ENCODE data around the gene INSR. TPM values are rescaled to one million over a fixed set of nuclear protein-coding genes. Genes with fewer than 3 reads are reported as not detected.

The INSR gene
- total RNA-seq, 3 donors from 2014 or later (not counting 1 experiment from before 2014, with no cell fraction given): 0.50 to 4.9 (median 2.0) TPM

DNA sequence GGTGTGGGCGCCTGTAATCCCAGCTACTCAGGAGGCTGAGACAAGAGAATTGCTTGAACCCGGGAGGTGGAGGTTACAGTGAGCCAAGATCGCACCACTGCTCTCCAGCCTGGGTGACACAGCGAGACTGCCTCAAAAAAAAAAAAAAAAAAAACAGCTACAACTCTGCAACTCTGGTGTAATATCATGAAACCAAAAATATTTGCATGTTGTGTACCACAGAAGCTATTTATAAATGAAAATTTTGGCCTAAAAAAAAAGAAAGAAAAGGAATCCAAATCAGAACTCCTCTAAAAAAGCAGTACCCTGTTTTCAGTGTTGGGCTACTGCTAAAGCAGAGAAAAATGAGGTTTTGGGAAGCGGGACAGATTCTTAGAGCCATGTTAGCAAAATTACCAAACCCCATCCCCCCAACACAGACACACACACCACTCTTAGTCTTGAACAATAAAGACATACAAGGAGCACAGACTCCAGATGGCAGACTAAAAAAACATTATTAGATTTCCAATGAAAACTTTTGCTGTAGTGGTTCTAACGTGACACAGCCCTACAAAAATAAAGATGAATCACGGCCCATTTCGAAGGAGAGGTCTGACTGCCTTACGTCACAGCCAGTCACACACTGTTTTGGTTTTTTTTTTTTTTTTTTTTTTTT lies 51.5 kb downstream of the INSR start:
- H3K4me1 ChIP-seq (ENCODE audit: control insufficient read depth, insufficient read depth, low read length): no peaks in the 10 kb centered on the region
- no peaks in the 10 kb centered on the region for H3K36me3 ChIP-seq (ENCODE audit: control insufficient read depth, insufficient read depth, low read length)
- H3K4me3 ChIP-seq (ENCODE audit: low read length): no peak overlapping the region
- Mint-ChIP-seq H3K27ac (no peak overlapping the region), H3K9me3 (no peaks in the 10 kb centered on the region), H3K4me1 (no peaks in the 10 kb centered on the region), H3K27me3 (ENCODE audit: low read depth in 2 of 2) (no peaks in the 10 kb centered on the region), H3K36me3 (no peaks in the 10 kb centered on the region), H3K4me3 (no peak overlapping the region)
- H3K27ac ChIP-seq (ENCODE audit: low read length): no peak overlapping the region
- intact Hi-C loops (cut with micrococcal nuclease): no loop called here
- DNase-seq: no peak
- 84% methylated on average over 7 of the region's 9 CpGs for WGBS (ENCODE audit: insufficient coverage)
- no peak for ATAC-seq
- no peaks in the 10 kb centered on the region for H3K27me3 ChIP-seq (ENCODE audit: control insufficient read depth, insufficient read depth, low read length)
- TF ChIP-seq, protein P1, sequence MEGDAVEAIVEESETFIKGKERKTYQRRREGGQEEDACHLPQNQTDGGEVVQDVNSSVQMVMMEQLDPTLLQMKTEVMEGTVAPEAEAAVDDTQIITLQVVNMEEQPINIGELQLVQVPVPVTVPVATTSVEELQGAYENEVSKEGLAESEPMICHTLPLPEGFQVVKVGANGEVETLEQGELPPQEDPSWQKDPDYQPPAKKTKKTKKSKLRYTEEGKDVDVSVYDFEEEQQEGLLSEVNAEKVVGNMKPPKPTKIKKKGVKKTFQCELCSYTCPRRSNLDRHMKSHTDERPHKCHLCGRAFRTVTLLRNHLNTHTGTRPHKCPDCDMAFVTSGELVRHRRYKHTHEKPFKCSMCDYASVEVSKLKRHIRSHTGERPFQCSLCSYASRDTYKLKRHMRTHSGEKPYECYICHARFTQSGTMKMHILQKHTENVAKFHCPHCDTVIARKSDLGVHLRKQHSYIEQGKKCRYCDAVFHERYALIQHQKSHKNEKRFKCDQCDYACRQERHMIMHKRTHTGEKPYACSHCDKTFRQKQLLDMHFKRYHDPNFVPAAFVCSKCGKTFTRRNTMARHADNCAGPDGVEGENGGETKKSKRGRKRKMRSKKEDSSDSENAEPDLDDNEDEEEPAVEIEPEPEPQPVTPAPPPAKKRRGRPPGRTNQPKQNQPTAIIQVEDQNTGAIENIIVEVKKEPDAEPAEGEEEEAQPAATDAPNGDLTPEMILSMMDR (IDR thresholded peaks at IDR 0.05): no peak
- H3K9me3 ChIP-seq (ENCODE audit: control insufficient read depth, insufficient read depth, low read length): no peaks in the 10 kb centered on the region

DNA sequence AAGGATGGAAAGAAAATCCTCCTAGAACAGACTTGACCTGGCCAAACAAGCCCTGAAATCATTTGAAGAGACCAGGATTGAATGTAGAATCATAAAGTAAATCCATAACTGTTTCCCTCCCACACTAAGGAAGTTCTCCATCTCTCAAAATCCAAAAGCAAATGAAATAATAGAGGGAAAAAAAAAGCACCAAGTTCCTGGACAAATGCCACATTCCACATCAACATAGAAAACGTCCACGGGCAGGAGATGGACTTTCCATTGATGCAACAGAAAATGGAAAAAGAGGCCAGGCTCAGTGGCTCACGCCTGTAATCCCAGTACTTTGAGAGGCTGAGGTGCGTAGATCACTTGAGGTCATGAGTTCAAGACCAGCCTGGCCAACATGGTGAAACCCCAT lies 56.2 kb downstream of the INSR start:
- Mint-ChIP-seq H3K36me3 (no peaks in the 10 kb centered on the region), H3K4me1 (no peaks in the 10 kb centered on the region), H3K9me3 (no peaks in the 10 kb centered on the region), H3K27me3 (ENCODE audit: low read depth in 2 of 2) (no peaks in the 10 kb centered on the region), H3K27ac (no peak overlapping the region), H3K4me3 (no peak overlapping the region)
- H3K4me1 ChIP-seq (ENCODE audit: control insufficient read depth, insufficient read depth, low read length): no peaks in the 10 kb centered on the region
- no peak overlapping the region for H3K27ac ChIP-seq (ENCODE audit: low read length)
- no peaks in the 10 kb centered on the region for H3K36me3 ChIP-seq (ENCODE audit: control insufficient read depth, insufficient read depth, low read length)
- ATAC-seq (no peak), DNase-seq (no peak)
- TF ChIP-seq, protein P1 (IDR thresholded peaks at IDR 0.05): no peak
- H3K9me3 ChIP-seq (ENCODE audit: control insufficient read depth, insufficient read depth, low read length): no peaks in the 10 kb centered on the region
- H3K27me3 ChIP-seq (ENCODE audit: control insufficient read depth, insufficient read depth, low read length): no peaks in the 10 kb centered on the region
- H3K4me3 ChIP-seq (ENCODE audit: low read length): no peak overlapping the region
- WGBS (ENCODE audit: insufficient coverage): 89% methylated on average over 4 of the region's 4 CpGs
- intact Hi-C loops (cut with micrococcal nuclease): no loop called here

DNA sequence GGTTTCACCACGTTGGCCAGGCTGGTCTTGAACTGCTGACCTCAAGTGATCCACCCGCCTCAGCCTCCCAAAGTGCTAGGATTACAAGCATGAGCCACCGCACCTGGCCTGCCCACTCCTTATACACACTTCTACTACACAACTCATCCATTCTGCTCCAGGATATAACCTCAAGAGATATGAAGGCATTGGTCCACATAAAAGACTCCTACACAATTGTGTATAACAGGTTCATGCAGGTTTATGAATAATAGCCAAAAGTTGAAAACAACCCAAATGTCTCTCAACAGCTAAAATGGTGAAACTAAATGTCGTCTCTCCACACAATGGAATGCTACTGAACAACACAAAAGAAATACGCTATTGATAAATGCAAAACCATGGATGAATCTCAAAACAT lies 58.1 kb downstream of the INSR start:
- H3K27ac Mint-ChIP-seq: no peak overlapping the region
- no peak overlapping the region for H3K27ac ChIP-seq (ENCODE audit: low read length)
- no peaks in the 10 kb centered on the region for H3K9me3 Mint-ChIP-seq
- H3K27me3 ChIP-seq (ENCODE audit: control insufficient read depth, insufficient read depth, low read length): no peaks in the 10 kb centered on the region
- intact Hi-C loops (cut with micrococcal nuclease): no loop called here
- no peaks in the 10 kb centered on the region for H3K9me3 ChIP-seq (ENCODE audit: control insufficient read depth, insufficient read depth, low read length)
- 73% methylated on average over 5 of the region's 5 CpGs for WGBS (ENCODE audit: insufficient coverage)
- no peak for DNase-seq
- H3K4me1 Mint-ChIP-seq: no peaks in the 10 kb centered on the region
- no peaks in the 10 kb centered on the region for H3K36me3 Mint-ChIP-seq
- no peak for ATAC-seq
- no peak overlapping the region for H3K4me3 Mint-ChIP-seq
- no peak overlapping the region for H3K4me3 ChIP-seq (ENCODE audit: low read length)
- no peaks in the 10 kb centered on the region for H3K27me3 Mint-ChIP-seq (ENCODE audit: low read depth in 2 of 2)
- no peaks in the 10 kb centered on the region for H3K36me3 ChIP-seq (ENCODE audit: control insufficient read depth, insufficient read depth, low read length)
- H3K4me1 ChIP-seq (ENCODE audit: control insufficient read depth, insufficient read depth, low read length): no peaks in the 10 kb centered on the region
- TF ChIP-seq, protein P1 (IDR thresholded peaks at IDR 0.05): no peak

DNA sequence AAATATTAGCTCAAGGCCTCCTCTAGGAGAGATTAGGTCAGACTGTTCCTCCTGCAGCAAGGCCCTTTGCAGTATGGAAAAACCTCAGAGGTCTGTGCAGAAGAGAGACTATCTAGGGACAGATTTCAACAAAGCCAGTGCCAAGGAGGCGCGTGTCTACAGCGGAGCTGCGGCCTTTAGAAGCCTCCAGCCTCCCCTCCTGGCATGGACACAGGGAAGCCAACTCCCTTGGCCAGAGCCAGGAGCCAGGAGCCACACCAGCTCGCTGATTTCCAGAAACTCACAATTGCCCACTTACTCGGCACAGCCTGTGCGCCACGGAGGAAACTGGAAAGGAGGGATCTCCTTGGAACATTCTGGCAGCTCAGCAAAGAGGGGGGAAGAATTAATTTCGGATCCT lies 63.4 kb downstream of the INSR start:
- intact Hi-C loops (cut with micrococcal nuclease): no loop called here
- H3K9me3 ChIP-seq (ENCODE audit: control insufficient read depth, insufficient read depth, low read length): no peaks in the 10 kb centered on the region
- Mint-ChIP-seq H3K4me3 (no peak overlapping the region), H3K4me1 (no peaks in the 10 kb centered on the region), H3K27ac (no peak overlapping the region), H3K36me3 (no peaks in the 10 kb centered on the region), H3K9me3 (peaks cover 0 to 4% of the 10 kb centered on the region in 2 donors), H3K27me3 (ENCODE audit: low read depth in 2 of 2) (no peaks in the 10 kb centered on the region)
- ATAC-seq (no peak), DNase-seq (no peak)
- TF ChIP-seq, protein P1 (IDR thresholded peaks at IDR 0.05): no peak
- H3K27me3 ChIP-seq (ENCODE audit: control insufficient read depth, insufficient read depth, low read length): no peaks in the 10 kb centered on the region
- no peaks in the 10 kb centered on the region for H3K4me1 ChIP-seq (ENCODE audit: control insufficient read depth, insufficient read depth, low read length)
- no peak overlapping the region for H3K27ac ChIP-seq (ENCODE audit: low read length)
- H3K4me3 ChIP-seq (ENCODE audit: low read length): no peak overlapping the region
- WGBS (ENCODE audit: insufficient coverage): 92% methylated on average over 9 of the region's 9 CpGs
- H3K36me3 ChIP-seq (ENCODE audit: control insufficient read depth, insufficient read depth, low read length): no peaks in the 10 kb centered on the region

Data from natural killer cell (primary cell).